Measurements from ENCODE around the gene PDE4D. TPM values are rescaled to one million over a fixed set of nuclear protein-coding genes. Genes with fewer than 3 reads are reported as not detected.

PDE4D gene
- total RNA-seq, 1 experiment from 2014 or later = 3.6 TPM

- H3K4me2 ChIP-seq (ENCODE audit: low read length) = no peak overlapping the region
- H3K36me3 ChIP-seq (ENCODE audit: low read depth, low read length) = no peaks in the 10 kb centered on the region
- peaks cover 6% of the 10 kb centered on the region; the same call in 1 of the 2 replicates for H3K4me1 ChIP-seq (ENCODE audit: insufficient read depth, low read length)
- H3K9me3 ChIP-seq (ENCODE audit: low read length) = no peaks in the 10 kb centered on the region
- no peaks in the 10 kb centered on the region for H3F3A ChIP-seq (ENCODE audit: low read length, unreplicated experiment)
- ChIA-PET CTCF (interaction anchor here (0.6 kb wide), 1 partner anchor 58 kb away, joined by 3 read pairs; no protein-coding TSS in a partner anchor), POLR2A (ENCODE audit: unreplicated experiment) (no interaction called here)
- TF ChIP-seq EZH2phosphoT487 (IDR thresholded peaks at IDR 0.05; ENCODE audit: borderline replicate concordance, low read length) (no peak), EZH2 (IDR thresholded peaks at IDR 0.05; ENCODE audit: low read length, unreplicated experiment) (no peak), CTCF (conservative IDR thresholded peaks at IDR 0.05; ENCODE audit: low read depth, low read length) (no peak)
- peak; percentile 87 for ATAC-seq
- H3K9ac ChIP-seq (ENCODE audit: low read length) = no peak overlapping the region
- no peaks in the 10 kb centered on the region for H3K27me3 ChIP-seq (ENCODE audit: low read length)
- no peak overlapping the region for H3K4me3 ChIP-seq (ENCODE audit: low read length)
- peak; percentile 55 for DNase-seq
- intact Hi-C loops (cut with micrococcal nuclease) = loop anchor here (2.0 kb wide), 1 partner anchor 56 kb away; no protein-coding TSS in a partner anchor
- H3K79me2 ChIP-seq (ENCODE audit: low read length) = no peaks in the 10 kb centered on the region
- peak overlapping the region; percentile 56 for H3K27ac ChIP-seq (ENCODE audit: low read length)
- no peaks in the 10 kb centered on the region for H4K20me1 ChIP-seq (ENCODE audit: low read length)
- no peak overlapping the region for H2AFZ ChIP-seq (ENCODE audit: low read length)
- no peaks in the 10 kb centered on the region for H3K9me2 ChIP-seq (replicated peaks; ENCODE audit: low read length)
- TSS peak; percentile 74 for BruUV-seq (replicated peaks)
Measured at GRCh38 chr5:59246145-59246869, 647.2 kb downstream of the PDE4D start.

- Histone ChIP-seq H3K9me3 (ENCODE audit: low read length) (no peaks in the 10 kb centered on the region), H3K4me2 (ENCODE audit: low read length) (no peak overlapping the region), H3K36me3 (ENCODE audit: low read depth, low read length) (no peaks in the 10 kb centered on the region), H3F3A (ENCODE audit: low read length, unreplicated experiment) (no peaks in the 10 kb centered on the region), H3K9ac (ENCODE audit: low read length) (no peak overlapping the region), H2AFZ (ENCODE audit: low read length) (no peak overlapping the region), H3K79me2 (ENCODE audit: low read length) (no peaks in the 10 kb centered on the region), H4K20me1 (ENCODE audit: low read length) (no peaks in the 10 kb centered on the region), H3K9me2 (replicated peaks; ENCODE audit: low read length) (no peaks in the 10 kb centered on the region), H3K4me3 (ENCODE audit: low read length) (no peak overlapping the region), H3K4me1 (ENCODE audit: insufficient read depth, low read length) (peaks cover 6% of the 10 kb centered on the region; the same call in 1 of the 2 replicates), H3K27me3 (ENCODE audit: low read length) (no peaks in the 10 kb centered on the region), H3K27ac (ENCODE audit: low read length) (no peak overlapping the region)
- DNase-seq (no peak), ATAC-seq (no peak)
- TF ChIP-seq CTCF (conservative IDR thresholded peaks at IDR 0.05; ENCODE audit: low read depth, low read length) = no peak
- TF ChIP-seq EZH2phosphoT487 (IDR thresholded peaks at IDR 0.05; ENCODE audit: borderline replicate concordance, low read length) = no peak
- no peak for TF ChIP-seq EZH2 (IDR thresholded peaks at IDR 0.05; ENCODE audit: low read length, unreplicated experiment)
- no TSS peak for BruUV-seq (replicated peaks)
- ChIA-PET CTCF (no interaction called here), POLR2A (ENCODE audit: unreplicated experiment) (no interaction called here)
- intact Hi-C loops (cut with micrococcal nuclease) = no loop called here
Measured at GRCh38 chr5:59245198-59245597, 648.3 kb downstream of the PDE4D start.

GRCh38 chr5:59241552-59241951 is 652.0 kb downstream of the PDE4D start:
- H3K4me2 ChIP-seq (ENCODE audit: low read length) = no peak overlapping the region
- no peaks in the 10 kb centered on the region; the same call in 1 of the 2 replicates for H3K4me1 ChIP-seq (ENCODE audit: insufficient read depth, low read length)
- H3K9me2 ChIP-seq (replicated peaks; ENCODE audit: low read length) = no peaks in the 10 kb centered on the region
- H3K9ac ChIP-seq (ENCODE audit: low read length) = no peak overlapping the region
- H4K20me1 ChIP-seq (ENCODE audit: low read length) = no peaks in the 10 kb centered on the region
- ChIA-PET CTCF (no interaction called here), POLR2A (ENCODE audit: unreplicated experiment) (no interaction called here)
- TF ChIP-seq EZH2 (IDR thresholded peaks at IDR 0.05; ENCODE audit: low read length, unreplicated experiment) = no peak
- TF ChIP-seq CTCF (conservative IDR thresholded peaks at IDR 0.05; ENCODE audit: low read depth, low read length) = no peak
- TF ChIP-seq EZH2phosphoT487 (IDR thresholded peaks at IDR 0.05; ENCODE audit: borderline replicate concordance, low read length) = no peak
- DNase-seq = no peak
- no peak overlapping the region for H3K27ac ChIP-seq (ENCODE audit: low read length)
- no TSS peak for BruUV-seq (replicated peaks)
- H3K36me3 ChIP-seq (ENCODE audit: low read depth, low read length) = no peaks in the 10 kb centered on the region
- intact Hi-C loops (cut with micrococcal nuclease) = no loop called here
- no peaks in the 10 kb centered on the region for H3K79me2 ChIP-seq (ENCODE audit: low read length)
- no peak overlapping the region for H2AFZ ChIP-seq (ENCODE audit: low read length)
- no peaks in the 10 kb centered on the region for H3F3A ChIP-seq (ENCODE audit: low read length, unreplicated experiment)
- ATAC-seq = no peak
- H3K27me3 ChIP-seq (ENCODE audit: low read length) = no peaks in the 10 kb centered on the region
- no peak overlapping the region for H3K4me3 ChIP-seq (ENCODE audit: low read length)
- H3K9me3 ChIP-seq (ENCODE audit: low read length) = no peaks in the 10 kb centered on the region
